ENCODE measurements around the gene UTS2R. TPM values are rescaled to one million over a fixed set of nuclear protein-coding genes. Genes with fewer than 3 reads are reported as not detected.
A peak's percentile ranks its signal among the peaks of the same experiment; 100 is the strongest.

The UTS2R gene
- polyA plus RNA-seq, 3 donors, result not detected

- no peak overlapping the region for H3K27ac ChIP-seq (ENCODE audit: low read depth in 1 of 2, low read length in 2 of 2)
- Mint-ChIP-seq H3K27me3 (ENCODE audit: low read depth in 3 of 3) (no peaks in the 10 kb centered on the region), H3K4me1 (peaks cover 15% of the 10 kb centered on the region), H3K9me3 (peaks cover 4 to 15% (median 9%) of the 10 kb centered on the region in 7 donors), H3K36me3 (peaks cover 23 to 32% of the 10 kb centered on the region in 2 donors), H3K4me3 (no peak overlapping the region), H3K27ac (peak overlapping the region in 2 of 7 donors; percentile 43 to 50)
- WGBS (ENCODE audit: insufficient coverage), result 92% methylated on average over 24 of the region's 25 CpGs
- TF ChIP-seq CTCF (IDR thresholded peaks at IDR 0.05), result peak; percentile 79
- no peak overlapping the region for H3K4me2 ChIP-seq (replicated peaks; ENCODE audit: extremely low read depth, low read length, poor library complexity, severe bottlenecking)
- H4K20me1 ChIP-seq (ENCODE audit: insufficient read depth, low read length), result peaks cover under 1% of the 10 kb centered on the region
- no peaks in the 10 kb centered on the region for H3K27me3 ChIP-seq (ENCODE audit: control insufficient read depth in 2 of 2, insufficient read depth in 2 of 2, low read length in 2 of 2)
- intact Hi-C loops (cut with micrococcal nuclease), result no loop called here
- peaks cover 8 to 17% of the 10 kb centered on the region in 2 donors for H3K4me1 ChIP-seq (ENCODE audit: control insufficient read depth in 1 of 2, insufficient read depth in 2 of 2, low read length in 2 of 2)
- H3K36me3 ChIP-seq (replicated peaks in 1 of 2; ENCODE audit: control insufficient read depth in 1 of 2, insufficient read depth in 2 of 2, low read length in 2 of 2), result peaks cover 11 to 12% of the 10 kb centered on the region in 2 donors
- H3K79me2 ChIP-seq (ENCODE audit: insufficient read depth, low read length), result peaks cover 4% of the 10 kb centered on the region
- no peak overlapping the region for H2AFZ ChIP-seq (ENCODE audit: insufficient read depth, low read depth, low read length, poor library complexity, severe bottlenecking)
- H3K4me3 ChIP-seq (replicated peaks in 1 of 3; ENCODE audit: low read depth in 2 of 3, low read length in 3 of 3), result no peak overlapping the region
- H3K9me3 ChIP-seq (replicated peaks in 1 of 2; ENCODE audit: control insufficient read depth in 1 of 2, insufficient read depth in 1 of 2, low read length in 2 of 2), result peaks cover 0 to 8% of the 10 kb centered on the region in 2 donors
- no peak overlapping the region for H3K9ac ChIP-seq (ENCODE audit: insufficient read depth, low read length, poor library complexity, severe bottlenecking)
- peak; percentile 47 to 66 (median 53) for DNase-seq
These were observed 52.7 kb downstream of the UTS2R start for GRCh38 chr17:82424001-82424862.

GRCh38 chr17:82424863-82425159 lies 53.2 kb downstream of the UTS2R start:
- Histone ChIP-seq H3K36me3 (replicated peaks in 1 of 2; ENCODE audit: control insufficient read depth in 1 of 2, insufficient read depth in 2 of 2, low read length in 2 of 2) (peaks cover 11 to 12% of the 10 kb centered on the region in 2 donors), H3K27ac (ENCODE audit: low read depth in 1 of 2, low read length in 2 of 2) (no peak overlapping the region), H3K27me3 (ENCODE audit: control insufficient read depth in 2 of 2, insufficient read depth in 2 of 2, low read length in 2 of 2) (no peaks in the 10 kb centered on the region), H3K9me3 (replicated peaks in 1 of 2; ENCODE audit: control insufficient read depth in 1 of 2, insufficient read depth in 1 of 2, low read length in 2 of 2) (peaks cover 0 to 8% of the 10 kb centered on the region in 2 donors), H3K4me2 (replicated peaks; ENCODE audit: extremely low read depth, low read length, poor library complexity, severe bottlenecking) (no peak overlapping the region), H3K4me3 (replicated peaks in 1 of 3; ENCODE audit: low read depth in 2 of 3, low read length in 3 of 3) (no peak overlapping the region), H3K79me2 (ENCODE audit: insufficient read depth, low read length) (no peaks in the 10 kb centered on the region), H2AFZ (ENCODE audit: insufficient read depth, low read depth, low read length, poor library complexity, severe bottlenecking) (no peak overlapping the region), H3K4me1 (ENCODE audit: control insufficient read depth in 1 of 2, insufficient read depth in 2 of 2, low read length in 2 of 2) (peaks cover 2 to 17% of the 10 kb centered on the region in 2 donors), H4K20me1 (ENCODE audit: insufficient read depth, low read length) (no peaks in the 10 kb centered on the region), H3K9ac (ENCODE audit: insufficient read depth, low read length, poor library complexity, severe bottlenecking) (no peak overlapping the region)
- Mint-ChIP-seq H3K4me1 (peaks cover 15% of the 10 kb centered on the region), H3K36me3 (peaks cover 27 to 38% of the 10 kb centered on the region in 2 donors), H3K9me3 (peaks cover 4 to 15% (median 9%) of the 10 kb centered on the region in 7 donors), H3K27ac (peak overlapping the region in 1 of 7 donors; percentile 43), H3K27me3 (ENCODE audit: low read depth in 3 of 3) (no peaks in the 10 kb centered on the region), H3K4me3 (no peak overlapping the region)
- no peak for DNase-seq
- TF ChIP-seq CTCF (IDR thresholded peaks at IDR 0.05), result peak; percentile 8
- 95% methylated on average over 2 of the region's 2 CpGs for WGBS (ENCODE audit: insufficient coverage)
- intact Hi-C loops (cut with micrococcal nuclease), result no loop called here

Small RNA genes lying within 50 kb of the gene (small RNA-seq; reads per million reads assigned to genes)
- not detected for gene RF00019 (ENCODE audit: insufficient read length, low read depth)

Other genes starting within 250 kb of the UTS2R start
- 10 to 100 TPM; 17.1 to 43.8 (median 20.1) TPM for gene CCDC57, start 158.9 kb upstream of the UTS2R start, polyA plus RNA-seq
- gene SLC16A3, start 142.7 kb upstream of the UTS2R start, polyA plus RNA-seq, result 100 to 1,000 TPM in 1 of 3 donors, 10 to 100 TPM in 2; 26.3 to 103 (median 35.3) TPM
- gene CSNK1D, start 98.1 kb upstream of the UTS2R start, polyA plus RNA-seq, result 100 to 1,000 TPM in 1 of 3 donors, 10 to 100 TPM in 2; 47.0 to 299 (median 60.9) TPM
- 1 to 10 TPM in 1 of 3 donors, under 1 TPM in 2; 0.38 to 3.6 (median 0.42) TPM for gene CD7, start 54.2 kb upstream of the UTS2R start, polyA plus RNA-seq
- 100 to 1,000 TPM; 136 to 209 (median 188) TPM for gene SECTM1, start 38.0 kb upstream of the UTS2R start, polyA plus RNA-seq
- not detected for gene TEX19, start 12.5 kb upstream of the UTS2R start, polyA plus RNA-seq
- 10 to 100 TPM in 2 of 3 donors, 1 to 10 TPM in 1; 8.9 to 61.5 (median 12.7) TPM for gene HEXD, start 46.6 kb downstream of the UTS2R start, polyA plus RNA-seq
- 10 to 100 TPM; 17.9 to 36.4 (median 25.2) TPM for gene OGFOD3, start 46.8 kb downstream of the UTS2R start, polyA plus RNA-seq
- 100 to 1,000 TPM; 160 to 225 (median 217) TPM for gene CYBC1, start 79.0 kb downstream of the UTS2R start, polyA plus RNA-seq
- gene NARF, start 87.0 kb downstream of the UTS2R start, polyA plus RNA-seq, result 100 to 1,000 TPM in 2 of 3 donors, 10 to 100 TPM in 1; 91.2 to 101 (median 100) TPM
- 10 to 100 TPM in 1 of 3 donors, 1 to 10 TPM in 2; 3.5 to 18.4 (median 4.7) TPM for gene FOXK2, start 148.0 kb downstream of the UTS2R start, polyA plus RNA-seq

Measured in CD14-positive monocyte (primary cell).